HG02763 (cell line): Measurements from ENCODE around the gene SLFNL1.

Experiments
- ATAC-seq: cut with Tn5 transposase; IDR thresholded peaks from one replicate; pipeline ENCODE4 v1.9.1; 2021; ENCODE audit warnings: mild to moderate bottlenecking, moderate library complexity; ENCODE audit not compliant: unreplicated experiment

Gene SLFNL1

DNA sequence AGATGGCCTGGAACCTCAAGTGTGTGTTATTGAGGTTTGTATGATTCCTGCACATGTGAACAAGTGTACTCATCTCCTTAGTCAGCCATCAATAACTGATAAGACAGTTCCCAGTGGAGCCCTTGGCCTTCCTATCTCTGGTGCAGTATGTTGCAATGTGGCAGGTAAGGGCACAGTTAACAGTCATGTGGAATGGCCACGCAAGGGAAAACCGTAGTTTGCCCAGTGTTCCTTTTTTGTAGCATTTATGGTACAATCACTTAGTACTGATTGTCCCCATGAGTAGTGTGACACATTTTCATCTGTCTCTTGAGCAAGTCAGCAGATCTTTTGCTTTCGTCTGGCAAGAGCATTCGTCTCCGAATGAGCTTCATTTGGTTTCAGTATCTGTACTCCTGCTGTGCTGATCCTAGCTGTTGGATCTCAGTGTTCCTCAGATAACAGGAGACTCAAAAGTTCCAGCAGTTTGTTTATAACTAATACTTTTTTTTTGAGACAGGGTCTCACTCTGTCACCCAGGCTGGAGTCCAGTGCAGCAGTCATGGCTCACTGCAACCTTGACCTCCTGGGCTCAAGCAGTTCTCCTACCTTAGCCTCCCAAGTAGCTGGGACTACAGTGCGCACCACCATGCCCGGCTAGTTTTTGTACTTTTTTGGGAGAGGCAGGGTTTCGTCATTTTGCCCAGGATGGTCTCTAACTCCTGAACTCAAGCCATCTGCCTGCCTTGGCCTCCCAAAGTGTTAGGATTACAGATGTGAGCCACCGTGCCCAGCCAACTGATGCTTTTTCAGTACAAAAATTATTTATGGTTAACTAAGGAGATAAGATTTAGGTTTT lies 33.9 kb downstream of the SLFNL1 start:
- no peak for ATAC-seq

DNA sequence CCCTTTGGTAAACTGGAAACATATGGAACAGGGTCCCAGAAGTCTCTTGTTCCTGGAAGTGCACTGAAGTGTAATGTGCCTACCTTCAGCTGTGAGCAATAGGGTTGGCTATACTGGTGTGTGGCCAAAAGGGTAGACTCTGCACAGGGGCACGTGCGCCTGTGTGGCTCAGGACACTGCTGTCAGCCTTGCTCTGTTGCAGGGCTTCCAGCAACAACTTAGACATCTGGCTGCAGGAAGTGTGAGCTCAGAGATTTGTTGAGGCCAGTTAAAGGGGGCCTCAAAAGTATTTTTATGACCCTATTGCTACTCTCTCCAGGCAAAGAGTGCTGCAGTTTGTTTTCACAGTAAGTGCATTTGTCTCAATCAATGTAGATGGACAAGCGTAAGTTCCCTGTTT lies 34.6 kb downstream of the SLFNL1 start:
- no peak for ATAC-seq

DNA sequence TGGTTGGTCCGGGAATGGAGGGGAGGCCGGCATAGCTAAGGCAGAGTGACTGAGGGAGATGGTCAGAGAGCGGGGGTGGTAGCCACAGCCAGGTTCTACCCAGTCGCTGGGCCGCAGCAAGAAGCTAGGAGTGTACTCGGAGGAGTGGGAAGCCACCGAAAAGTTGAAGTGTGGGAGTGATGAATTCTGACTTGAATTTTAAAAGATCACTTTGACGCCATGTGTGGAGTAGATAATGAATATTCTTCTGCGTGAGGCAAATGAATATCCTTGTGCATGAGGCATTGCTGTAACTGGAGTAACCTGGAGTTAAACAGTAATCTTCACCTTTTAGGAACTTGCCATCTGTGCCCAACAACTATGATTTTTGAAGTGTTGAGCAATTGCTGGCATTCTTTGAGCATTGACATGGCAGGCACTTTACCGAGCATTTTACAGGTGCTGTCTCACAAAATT lies 35.2 kb downstream of the SLFNL1 start:
- no peak for ATAC-seq

DNA sequence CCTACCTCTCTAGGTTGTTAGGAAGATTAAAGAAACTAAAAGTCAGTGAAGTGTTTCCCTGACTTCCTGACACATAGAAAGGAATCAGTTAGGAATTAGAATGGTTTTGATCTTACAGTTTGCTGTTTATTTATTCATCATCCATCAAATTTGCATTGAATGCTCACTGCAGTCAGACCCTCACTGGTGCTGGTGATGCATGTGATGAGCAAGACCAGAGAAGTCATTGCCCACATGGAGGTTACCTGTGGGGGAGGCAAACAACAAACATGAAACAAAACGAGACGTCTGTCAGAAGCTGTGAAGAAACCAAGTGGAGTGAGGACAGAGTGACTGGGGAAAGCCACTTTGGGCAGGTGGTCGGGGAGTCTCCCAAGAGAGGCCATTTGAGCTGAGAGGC lies 35.6 kb downstream of the SLFNL1 start:
- ATAC-seq, result no peak

DNA sequence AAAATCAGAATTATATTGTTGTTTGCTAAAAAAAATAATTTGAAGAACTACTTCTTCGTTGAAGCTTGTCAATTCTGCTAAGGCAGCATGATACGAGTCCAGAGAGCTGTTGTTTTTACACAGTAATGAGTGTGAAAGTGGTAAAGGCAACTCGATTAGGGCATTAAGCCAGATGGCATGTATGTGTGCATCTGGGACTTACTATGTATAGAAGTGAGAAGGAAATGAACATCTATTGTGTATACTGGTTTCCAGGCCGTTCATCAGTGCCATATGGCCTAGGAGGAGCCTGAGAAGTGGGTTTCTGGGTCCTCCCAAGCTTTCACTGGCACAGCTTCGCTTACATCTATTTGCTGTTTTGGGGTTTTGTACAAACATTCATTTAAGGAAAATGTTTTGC lies 36.4 kb downstream of the SLFNL1 start:
- ATAC-seq, result no peak

DNA sequence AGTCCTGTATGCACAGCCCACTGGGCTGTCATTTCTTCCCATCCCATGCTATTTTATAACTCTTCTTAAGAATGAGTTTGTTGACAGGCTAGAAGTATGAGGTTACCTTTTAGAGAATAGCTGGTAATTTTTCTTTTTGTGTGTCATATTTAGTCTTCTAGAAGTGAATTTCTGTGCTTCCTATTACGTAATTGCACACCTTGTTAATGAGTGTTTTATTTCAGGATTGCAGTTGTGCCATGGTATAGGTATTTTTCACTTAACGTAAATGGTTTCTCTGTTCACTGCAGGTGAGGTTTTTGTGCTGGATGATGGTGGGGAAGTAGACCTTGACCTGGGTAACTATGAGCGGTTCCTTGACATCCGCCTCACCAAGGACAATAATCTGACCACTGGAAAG lies 37.0 kb downstream of the SLFNL1 start:
- ATAC-seq, result no peak

DNA sequence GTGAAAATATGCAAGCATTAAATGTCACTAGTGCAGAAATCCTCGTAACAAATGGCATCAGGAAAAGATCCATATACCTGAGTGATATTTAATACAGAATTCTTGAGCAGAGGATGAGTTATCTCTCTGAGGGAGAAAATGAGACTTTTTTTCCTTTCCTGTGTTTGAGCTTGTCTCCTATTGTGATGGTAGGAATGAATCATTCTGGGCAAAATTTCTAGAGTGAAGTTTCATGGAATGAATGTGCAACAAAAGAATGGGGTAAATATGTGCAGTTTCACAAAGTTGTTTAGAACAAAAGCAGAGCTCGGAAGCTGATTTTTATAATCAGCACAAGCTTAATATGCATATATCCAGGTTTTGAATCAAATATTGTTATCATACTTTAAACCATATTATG lies 37.5 kb downstream of the SLFNL1 start:
- ATAC-seq, result no peak

DNA sequence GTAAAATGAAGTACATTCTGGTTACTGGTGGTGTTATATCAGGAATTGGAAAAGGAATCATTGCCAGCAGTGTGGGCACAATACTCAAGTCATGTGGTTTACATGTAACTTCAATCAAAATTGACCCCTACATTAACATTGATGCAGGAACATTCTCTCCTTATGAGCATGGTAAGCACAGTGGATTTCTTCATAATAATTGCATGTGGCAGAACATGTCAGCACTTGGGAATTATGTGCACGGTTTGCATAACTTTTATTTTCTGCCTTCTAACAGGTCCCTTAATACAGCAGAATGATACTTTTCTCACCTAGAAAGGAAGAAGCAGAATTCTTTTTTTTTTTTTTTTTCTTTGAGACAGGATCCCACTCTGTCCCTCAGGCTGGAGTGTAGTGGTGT lies 38.2 kb downstream of the SLFNL1 start:
- no peak for ATAC-seq

DNA sequence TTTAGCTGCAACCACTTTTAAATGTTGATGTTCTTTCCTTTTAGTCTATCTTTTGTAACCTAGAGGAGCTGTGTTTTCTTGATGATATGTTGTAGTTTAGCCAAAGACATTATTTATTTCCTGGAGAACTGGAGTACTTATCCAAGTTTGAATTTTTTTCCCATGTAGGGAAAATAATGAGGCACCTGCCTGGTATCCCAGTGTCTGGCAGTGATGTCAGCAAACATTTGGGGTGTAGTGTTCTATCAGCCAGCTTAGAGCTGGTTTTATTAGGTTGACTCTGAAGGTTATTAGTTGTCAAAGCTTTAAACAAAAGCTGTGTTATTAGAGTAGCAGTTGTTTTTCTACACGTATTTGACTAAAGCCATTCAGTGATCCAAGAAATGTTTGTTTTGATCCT lies 38.8 kb downstream of the SLFNL1 start:
- ATAC-seq, result no peak

DNA sequence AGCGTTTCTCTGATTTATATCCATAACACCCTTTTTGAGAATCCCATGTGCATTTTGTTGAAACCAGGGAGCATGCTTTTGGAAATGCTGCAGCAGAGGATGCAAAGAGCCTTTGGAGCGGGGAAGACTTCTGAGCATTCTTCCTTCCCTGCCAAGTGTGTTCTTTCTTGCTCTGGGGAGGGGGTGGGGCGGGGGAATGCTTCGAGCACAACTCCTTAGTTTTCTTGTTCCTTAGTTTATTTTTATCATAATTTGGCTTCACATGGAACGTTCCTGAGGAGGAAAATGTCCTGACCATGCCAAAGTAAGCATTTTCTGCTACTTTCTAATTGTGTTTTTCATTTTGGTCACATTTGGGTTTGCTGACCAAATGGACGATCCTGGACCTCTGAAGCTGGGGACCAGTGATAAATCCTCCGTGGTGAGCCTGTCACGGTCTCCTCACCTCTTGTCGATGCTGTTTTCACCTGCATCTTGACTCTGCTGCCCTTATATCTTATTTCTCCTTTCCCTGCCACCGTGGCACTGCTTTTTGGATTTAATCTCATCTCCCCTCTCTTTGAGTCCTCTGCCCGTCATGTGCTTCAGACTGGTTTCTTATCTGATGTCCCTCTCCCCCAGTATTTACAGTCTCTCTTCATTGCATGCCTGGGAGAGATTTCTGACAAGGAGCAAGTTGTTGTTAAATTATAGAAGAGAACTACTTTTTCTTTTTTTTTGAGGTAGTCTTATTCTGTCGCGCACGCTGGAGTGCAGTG lies 39.7 kb downstream of the SLFNL1 start:
- no peak for ATAC-seq

DNA sequence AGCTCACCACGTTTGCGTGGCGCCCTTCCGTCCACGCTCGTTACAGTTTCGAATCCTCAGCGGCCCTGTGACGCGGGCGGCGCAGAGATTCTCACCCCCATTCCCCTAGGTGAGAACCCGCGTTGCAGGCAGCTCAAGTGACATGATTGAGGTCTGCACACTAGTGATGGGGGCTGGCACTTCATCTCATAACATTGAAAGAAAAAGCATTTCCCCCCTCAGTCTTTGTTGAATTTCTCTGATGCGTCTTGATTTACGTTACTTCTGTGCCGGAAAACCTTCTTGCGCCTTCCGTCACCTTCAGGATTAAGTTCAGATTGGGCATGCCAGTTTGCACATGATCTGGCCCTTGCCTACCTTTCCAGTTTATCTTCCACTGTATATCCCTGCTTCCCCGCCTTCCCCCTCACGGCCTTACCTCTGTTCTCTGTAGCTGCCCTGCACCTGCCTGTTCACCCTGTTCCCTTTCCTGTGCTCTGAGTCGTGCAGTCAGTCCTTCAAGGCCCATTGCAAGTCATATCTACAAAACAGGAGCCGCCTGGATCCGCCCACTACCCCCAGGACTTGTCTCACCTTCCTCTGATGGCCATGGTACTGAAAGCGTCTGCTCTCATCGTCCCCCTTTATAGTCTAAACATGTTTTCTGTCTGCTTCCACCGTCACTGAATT lies 40.9 kb downstream of the SLFNL1 start:
- ATAC-seq, result no peak

DNA sequence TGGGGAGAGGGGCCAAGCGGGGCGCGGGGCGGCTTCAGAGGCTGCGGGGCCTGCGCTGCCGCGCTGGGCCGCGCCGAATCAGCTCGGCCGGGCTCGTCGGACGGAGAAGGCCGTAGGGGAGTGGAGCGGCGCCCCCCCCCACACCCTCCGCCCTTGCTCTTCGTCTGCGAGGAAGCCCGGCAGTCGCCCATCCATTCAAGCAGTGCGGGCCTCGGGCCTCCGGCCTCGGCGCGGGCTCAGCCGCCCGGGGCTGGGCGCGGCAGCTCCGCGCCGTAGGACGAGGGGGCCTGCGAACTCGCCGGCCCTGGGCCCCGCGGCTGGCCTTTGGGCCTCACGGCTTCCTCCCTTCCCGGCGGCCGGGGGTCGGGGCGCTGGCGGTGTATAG lies 41.5 kb downstream of the SLFNL1 start:
- ATAC-seq, result peak; percentile 22

DNA sequence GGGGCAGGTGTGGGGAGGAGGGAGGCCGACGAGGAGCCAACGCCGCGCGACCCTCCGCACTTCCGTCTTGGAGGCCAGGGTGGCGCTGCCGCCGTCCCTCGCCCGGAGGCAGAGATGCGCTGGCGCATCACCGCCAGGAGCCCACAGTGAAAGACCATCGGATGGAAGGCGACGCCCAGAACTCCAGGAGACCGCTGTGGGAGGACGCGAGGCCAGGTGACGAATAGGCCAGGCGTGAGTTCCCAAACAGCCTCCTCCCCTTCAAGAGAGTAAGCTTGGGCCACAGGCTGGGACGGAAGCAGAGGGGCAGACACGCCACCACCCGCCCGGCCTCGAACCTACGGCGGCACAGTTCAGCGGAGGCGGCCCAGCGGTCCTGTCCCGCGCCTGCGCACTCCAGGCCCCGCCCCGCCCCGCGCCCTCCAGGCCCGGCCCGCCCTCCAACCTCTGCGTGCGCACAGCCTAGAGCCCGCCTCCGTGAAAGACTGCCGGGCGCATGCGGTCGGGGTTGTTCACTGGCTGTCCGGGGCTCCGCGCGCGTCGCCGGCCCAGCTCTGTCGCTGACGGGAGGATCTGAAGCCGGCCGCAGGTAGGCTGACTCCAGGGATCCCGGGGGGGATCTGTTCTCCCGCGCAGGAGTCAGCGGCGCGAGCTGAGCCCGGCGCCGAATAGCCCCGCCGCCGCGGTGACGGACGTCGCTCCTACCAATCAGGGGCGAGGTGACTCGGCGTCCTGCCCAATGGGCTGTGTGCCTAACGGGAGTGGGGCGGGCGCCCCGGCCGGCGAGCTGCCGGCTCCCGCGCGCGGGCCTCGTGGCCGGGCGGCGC lies 42.1 kb downstream of the SLFNL1 start, which contains the start of gene CTPS1:
CTPS1 (plus strand) TSS at position 456 of the 827 bp plus-strand sequence. CDS start 3,595 bp downstream, outside the sequence.
- peak; percentile 87 for ATAC-seq

DNA sequence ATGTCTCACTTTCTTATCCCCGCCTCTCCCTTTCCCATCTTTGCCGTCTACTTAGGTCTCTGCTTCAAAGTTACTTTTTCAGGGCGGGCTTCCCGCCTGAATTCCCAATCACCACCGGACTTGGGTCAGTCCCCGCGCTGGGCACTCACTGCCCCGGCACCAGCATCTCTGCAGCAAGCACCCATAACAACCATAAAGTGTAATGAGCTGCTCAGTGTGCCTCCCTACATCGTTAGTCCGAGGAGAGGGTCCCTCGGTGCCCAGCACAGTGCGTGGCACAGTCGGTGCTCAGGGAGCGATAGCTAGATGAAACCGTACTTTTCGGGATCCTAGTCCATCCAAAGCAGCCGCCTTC lies 42.7 kb downstream of the SLFNL1 start:
- ATAC-seq, result no peak

DNA sequence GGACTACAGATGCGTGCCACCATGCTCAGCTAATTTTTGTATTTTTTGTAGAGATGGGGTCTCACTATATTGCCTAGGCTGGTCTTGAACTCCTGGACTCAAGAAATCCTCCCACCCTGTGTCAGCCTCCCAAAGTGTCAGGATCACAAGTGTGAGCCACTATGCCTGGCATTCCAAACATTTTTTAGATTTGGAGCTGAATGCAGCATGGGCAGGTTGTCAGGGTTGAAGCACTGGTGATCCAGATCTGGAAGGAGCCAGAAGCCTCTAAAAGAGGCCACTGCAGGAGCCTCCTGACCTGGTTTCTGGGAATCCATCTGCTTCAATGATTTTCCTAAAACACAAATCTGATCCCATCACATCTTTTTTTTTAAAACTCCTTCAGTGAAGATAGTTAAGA lies 43.8 kb downstream of the SLFNL1 start:
- ATAC-seq, result no peak

DNA sequence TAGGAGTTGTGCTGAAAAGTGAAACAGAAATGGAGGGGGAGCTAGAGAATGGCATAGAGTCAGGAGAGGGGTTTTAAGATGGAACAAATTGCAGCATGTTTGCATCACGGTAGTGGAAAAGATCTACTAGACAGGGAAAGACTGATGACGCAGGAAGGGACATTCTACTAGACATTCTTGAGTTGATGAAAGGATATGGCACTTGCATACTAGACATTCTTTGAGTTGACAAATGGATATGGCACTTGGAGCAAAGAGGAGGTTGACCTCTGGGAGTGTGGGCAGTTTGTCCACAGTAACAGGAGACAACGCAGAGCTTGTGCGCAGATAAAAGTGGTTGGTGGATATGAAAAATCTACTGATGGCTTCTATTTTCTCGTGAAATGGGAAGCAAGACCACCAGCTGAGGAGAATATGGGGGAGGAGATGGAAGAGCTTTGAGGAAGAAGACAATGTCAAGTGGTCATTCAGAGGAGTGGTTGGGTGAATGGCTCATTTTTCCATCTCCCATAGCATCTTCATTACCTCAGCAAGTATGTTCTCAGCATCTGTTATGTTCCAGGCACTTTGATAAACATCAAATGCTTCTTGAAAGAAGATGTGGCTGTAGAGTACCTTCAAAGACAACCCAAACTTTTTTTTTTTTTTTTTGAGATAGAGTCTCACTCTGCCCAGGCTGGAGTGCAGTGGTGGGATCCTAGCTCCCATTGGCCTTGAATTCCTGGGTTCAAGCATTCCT lies 44.4 kb downstream of the SLFNL1 start:
- ATAC-seq, result no peak

DNA sequence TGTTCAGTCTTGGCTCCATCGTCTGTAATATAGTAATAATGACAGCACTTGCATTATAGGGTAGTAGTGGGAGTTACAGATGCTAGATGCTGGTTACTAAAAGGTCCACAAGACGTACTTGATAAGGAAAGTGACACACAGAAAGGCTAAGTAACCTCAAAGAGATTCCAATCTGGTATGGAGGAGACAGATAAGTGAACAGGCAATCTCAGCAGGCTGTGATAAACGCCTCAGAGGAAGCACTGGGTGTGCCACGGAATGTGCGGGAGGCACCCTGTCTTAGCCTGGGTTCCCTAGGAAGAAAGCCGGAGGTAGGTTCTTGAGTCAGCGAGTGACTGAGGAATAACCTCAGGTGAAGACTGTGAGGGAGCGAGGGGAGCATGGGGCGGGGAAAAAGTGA lies 46.6 kb downstream of the SLFNL1 start:
- ATAC-seq, result no peak

DNA sequence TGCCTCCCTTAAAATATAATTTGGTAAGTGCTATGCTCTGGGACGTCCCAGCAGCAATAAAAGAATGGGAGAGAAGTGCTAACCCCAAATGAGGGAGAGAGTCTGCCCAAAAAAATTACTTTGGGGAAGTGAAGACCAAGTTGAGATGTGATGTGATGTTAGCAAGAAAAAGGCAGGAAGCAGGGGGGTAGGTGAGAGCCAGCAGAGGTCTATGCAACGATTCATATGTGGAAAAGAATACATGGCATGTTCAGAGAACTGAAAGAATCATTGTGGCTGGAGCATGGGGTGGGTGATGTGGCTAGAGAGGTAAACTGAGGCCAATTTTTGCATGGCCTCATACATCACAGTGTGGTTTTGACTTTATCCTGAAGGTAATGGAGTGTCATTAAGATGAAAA lies 47.6 kb downstream of the SLFNL1 start:
- ATAC-seq, result no peak

DNA sequence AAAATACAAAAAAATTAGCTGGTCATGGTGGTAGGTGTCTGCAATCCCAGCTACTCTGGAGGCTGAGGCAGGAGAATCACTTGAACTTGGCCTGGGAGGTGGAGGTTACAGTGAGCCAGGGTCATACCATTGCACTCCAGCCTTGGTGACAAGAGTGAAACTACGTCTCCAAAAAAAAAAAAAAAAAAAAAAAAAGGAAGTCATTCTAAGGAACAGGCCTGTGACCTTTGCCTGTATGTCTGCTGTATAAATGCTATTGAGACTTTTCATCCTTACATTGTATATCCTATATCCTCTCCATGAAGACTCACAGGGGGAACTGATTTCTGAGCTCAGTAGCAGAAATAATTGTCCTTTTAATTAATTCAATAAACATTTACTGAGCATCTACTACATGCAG lies 49.6 kb downstream of the SLFNL1 start:
- no peak for ATAC-seq

DNA sequence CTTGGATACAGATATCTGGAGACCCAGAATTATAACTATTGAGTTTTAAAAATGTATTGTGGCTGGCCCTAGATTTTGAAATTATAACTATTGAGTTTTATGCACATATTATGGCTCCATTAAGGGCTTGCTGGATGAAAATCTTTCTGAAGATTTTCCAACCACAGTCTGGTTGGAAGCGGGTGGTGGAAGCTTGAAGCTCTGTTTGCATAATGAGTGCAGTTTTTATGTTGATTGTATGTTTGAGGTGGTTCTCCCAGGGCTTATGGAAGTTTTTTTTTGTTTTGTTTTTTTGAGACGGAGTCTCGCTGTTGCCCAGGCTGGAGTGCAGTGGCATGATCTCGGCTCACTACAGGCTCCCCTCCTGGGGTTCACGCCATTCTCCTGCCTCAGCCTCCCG lies 52.1 kb downstream of the SLFNL1 start:
- ATAC-seq, result no peak
